K562 (cell line): ENCODE data around the gene NBEAL2. TPM values are rescaled to one million over a fixed set of nuclear protein-coding genes. Genes with fewer than 3 reads are reported as not detected.

ENCODE experiments used
- ATAC-seq: fragments of 200-7000 bp; cut with Tn5 transposase; 3 replicates; pipeline ENCODE4 v1.9.1; 2020; ENCODE audit warnings: moderate library complexity
- BruUV-seq: library from RNA; stranded (reverse); fragments of 400-500 nt; replicated peaks from 2 replicates; lab custom pipeline; 2021; lab: Mats Ljungman, UMichigan
- CTCF ChIA-PET: fragments of 300-600 bp; formaldehyde crosslinking; extraction: SDS; loops from one replicate; lab custom pipeline; 2021; ENCODE audit warnings: low intra/inter-chr PET ratio; lab: Yijun Ruan, JAX
- POLR2A ChIA-PET: fragments of 300-600, 350-650 bp; sonication (Branson Sonifier 250); formaldehyde crosslinking; extraction: SDS; loops from one replicate; lab custom pipeline; 2021; ENCODE audit warnings: antibody characterized with exemption, inconsistent platforms; lab: Yijun Ruan, JAX
- DNase-seq, 4 experiments: peaks; one replicate each; pipeline versions ENCODE4 v3.0.0 to v3.0.0-alpha.2; 2011 to 2018; ENCODE audit warnings: low spot score in 3 of 4, mixed read lengths in 3 of 4; ENCODE audit errors: extremely low read depth in 1 of 4
- FAIRE-seq: peaks from 2 replicates; lab custom pipeline; 2011; peaks lifted over from hg19 to GRCh38; lab: Jason Lieb, UNC
- H2AFZ ChIP-seq: 2 replicates; pipeline ENCODE4 v1.6.0; 2011; ENCODE audit warnings: low read depth, low read length, control low read depth, inconsistent platforms
- H3K27ac ChIP-seq: fragments of 200-600 bp; 3 replicates; pipeline ENCODE4 v1.8.0; 2011; ENCODE audit warnings: low read depth, mild to moderate bottlenecking, control low read depth, inconsistent platforms, low read length, moderate library complexity, mixed read lengths; ENCODE audit errors: extremely low read depth
- H3K27me3 ChIP-seq, 2 experiments: fragments of 300-600 bp in 1 of 2; 2 replicates in 1 of 2; 3 replicates in 1 of 2; pipeline versions ENCODE4 v1.6.0 to v1.8.0; 2011; ENCODE audit warnings: inconsistent platforms in 2 of 2, low read length in 2 of 2, mild to moderate bottlenecking in 1 of 2, mixed read lengths in 1 of 2, moderate library complexity in 1 of 2; ENCODE audit not compliant: control insufficient read depth in 2 of 2, insufficient read depth in 2 of 2
- H3K36me3 ChIP-seq: fragments of 300-600 bp; 3 replicates; pipeline ENCODE4 v1.8.0; 2011; ENCODE audit warnings: mild to moderate bottlenecking, low read length, inconsistent platforms; ENCODE audit not compliant: control insufficient read depth, insufficient read depth
- H3K4me1 ChIP-seq, 2 experiments: fragments of 200-600 bp in 1 of 2; replicated peaks in 1 of 2; 2 replicates in 1 of 2; 3 replicates in 1 of 2; pipeline versions ENCODE4 v1.5.1 to v1.8.0; 2011; ENCODE audit warnings: inconsistent platforms in 2 of 2, low read length in 2 of 2, mild to moderate bottlenecking in 1 of 2, mixed read lengths in 1 of 2, moderate library complexity in 1 of 2; ENCODE audit not compliant: control insufficient read depth in 2 of 2, insufficient read depth in 2 of 2
- H3K4me2 ChIP-seq: 2 replicates; pipeline ENCODE4 v1.6.1; 2011; ENCODE audit warnings: low read length, control low read depth, inconsistent platforms, mixed read lengths; ENCODE audit not compliant: insufficient read depth
- H3K4me3 ChIP-seq: fragments of 200-600 bp; sonication (generic), shearing (Covaris generic); 2 replicates; pipeline ENCODE4 v1.5.1; 2016; ENCODE audit warnings: control low read depth, inconsistent platforms
- H3K79me2 ChIP-seq: fragments of 200-600 bp; 3 replicates; pipeline ENCODE4 v1.8.0; 2011; ENCODE audit warnings: low read length, inconsistent platforms; ENCODE audit not compliant: control insufficient read depth, insufficient read depth
- H3K9ac ChIP-seq, 2 experiments: 2 replicates each; pipeline versions ENCODE4 v1.6.0 to v1.6.1; 2011; ENCODE audit warnings: low read depth in 2 of 2, low read length in 2 of 2, control low read depth in 1 of 2, inconsistent platforms in 1 of 2, mild to moderate bottlenecking in 1 of 2, mixed read lengths in 1 of 2; ENCODE audit not compliant: insufficient read depth in 1 of 2
- H3K9me1 ChIP-seq: one replicate; pipeline ENCODE4 v1.6.0; 2011; ENCODE audit warnings: inconsistent platforms, mild to moderate bottlenecking, low read length, moderate library complexity; ENCODE audit not compliant: control insufficient read depth, insufficient read depth
- H3K9me3 ChIP-seq: replicated peaks from 2 replicates; pipeline ENCODE4 v1.5.1; 2011; ENCODE audit warnings: low read depth, low read length, inconsistent platforms; ENCODE audit not compliant: control insufficient read depth, insufficient read depth
- H4K20me1 ChIP-seq: replicated peaks from 2 replicates; pipeline ENCODE4 v1.6.1; 2011; ENCODE audit warnings: low read length, inconsistent platforms, mixed read lengths; ENCODE audit not compliant: control insufficient read depth, insufficient read depth
- CBFA2T2 ChIP-seq: fragments of 450-650 bp; conservative IDR thresholded peaks from 2 replicates; pipeline ENCODE4 v1.6.1; 2017; ENCODE audit warnings: mild to moderate bottlenecking
- CEBPB ChIP-seq: fragments of 450-650 bp; IDR thresholded peaks from 2 replicates; pipeline ENCODE4 v1.6.1; 2016; ENCODE audit warnings: missing genetic modification characterization, missing compliant biosample characterization
- CEBPG ChIP-seq, 3 experiments: fragments of 200-800 bp in 1 of 3; sonication (Bioruptor generic) in 1 of 3; sonication (generic) in 1 of 3; formaldehyde crosslinking in 1 of 3; IDR thresholded peaks in 2 of 3; conservative IDR thresholded peaks in 1 of 3; 2 replicates each; pipeline versions ENCODE4 v1.6.1 to v1.8.0; 2016 to 2022; ENCODE audit warnings: missing compliant biosample characterization in 2 of 3, missing genetic modification characterization in 2 of 3, mild to moderate bottlenecking in 1 of 3, missing genetic modification reagents in 1 of 3
- FOXA3 ChIP-seq, 2 experiments: fragments of 450-650 bp in 1 of 2; sonication (generic) in 1 of 2; formaldehyde crosslinking; IDR thresholded peaks in 1 of 2; conservative IDR thresholded peaks in 1 of 2; 2 replicates each; pipeline versions ENCODE4 v1.4.0 to v1.8.0; 2020 to 2022; ENCODE audit warnings: mild to moderate bottlenecking in 2 of 2, missing genetic modification reagents in 1 of 2
- JUND ChIP-seq, 2 experiments: IDR thresholded peaks; 2 replicates in 1 of 2; 3 replicates in 1 of 2; pipeline ENCODE4 v1.6.1; 2011; ENCODE audit warnings: borderline replicate concordance in 2 of 2, low read depth in 2 of 2, low read length in 2 of 2, improper control_type of control experiment in 1 of 2, missing biosample characterization in 1 of 2, missing genetic modification characterization in 1 of 2, missing genetic modification reagents in 1 of 2
- MTA2 ChIP-seq: fragments of 450-650 bp; IDR thresholded peaks from 2 replicates; pipeline ENCODE4 v1.6.1; 2016; ENCODE audit warnings: low read depth
- POLR2A ChIP-seq: fragments of 450-650 bp; conservative IDR thresholded peaks from 2 replicates; pipeline ENCODE4 v1.6.1; 2016
- SAFB ChIP-seq: fragments of 200-400 bp; formaldehyde crosslinking; IDR thresholded peaks from 2 replicates; pipeline ENCODE4 v1.6.1; 2017; ENCODE audit warnings: low read depth, low read length, borderline replicate concordance
- TAF7 ChIP-seq: fragments of 450-650 bp; IDR thresholded peaks from 2 replicates; pipeline ENCODE4 v1.6.1; 2016; ENCODE audit warnings: missing genetic modification characterization, missing compliant biosample characterization
- TCF3 ChIP-seq: sonication (generic); formaldehyde crosslinking; IDR thresholded peaks from 2 replicates; pipeline ENCODE4 v1.4.0; 2020; ENCODE audit warnings: mild to moderate bottlenecking, missing genetic modification reagents
- WGBS: fragments of 100-300 bp; shearing (Covaris generic); methylation state at CpG from one replicate; pipeline ENCODE4 v1.1.6; 2016; ENCODE audit warnings: low coverage, mixed read lengths; ENCODE audit not compliant: insufficient coverage; ENCODE audit errors: missing lambda C conversion rate; 5-methylcytosine and 5-hydroxymethylcytosine counted together
- in situ Hi-C: fragments of 300-500 bp; cut with MboI; formaldehyde crosslinking; loops from 4 replicates; pipeline ENCODE4 v1.15.0; 2018; ENCODE audit warnings: inconsistent platforms, mixed read lengths
- intact Hi-C: fragments of 100-400 bp; cut with micrococcal nuclease; formaldehyde crosslinking; loops from 2 replicates; pipeline ENCODE4 v1.14.2; 2022
- polyA plus RNA-seq, 8 experiments: library from polyadenylated mRNA; depleted of rRNA in 4 of 8; stranded (reverse) in 5 of 8; unstranded in 3 of 8; fragments of >200 nt; fragmentation: Nextera tagmentation in 2 of 8; fragmentation: Illumina TruSeq in 1 of 8; extraction: Ambion mirVana in 2 of 8; extraction: Trizol in 1 of 8; gene quantifications; 2 replicates each; pipeline versions ENCODE4 v1.2.1 to v1.2.3, GENCODE V29; 2011 to 2014; ENCODE audit warnings: inconsistent platforms in 1 of 8, missing spikeins in 1 of 8
- total RNA-seq, 7 experiments: library from RNA; depleted of rRNA in 6 of 7; stranded (reverse); fragments of >200 nt in 6 of 7; fragmentation: Illumina TruSeq in 2 of 7; extraction: Trizol in 2 of 7; gene quantifications; 2 replicates each; pipeline versions ENCODE4 v1.2.1 to v1.2.3, GENCODE V29; 2011 to 2021; ENCODE audit warnings: low replicate concordance in 1 of 7
- TF ChIP-seq, protein P1 (sequence below): fragments of 450-650 bp; conservative IDR thresholded peaks from 2 replicates; pipeline ENCODE4 v1.6.1; 2016; ENCODE audit warnings: missing genetic modification characterization, low read depth, mild to moderate bottlenecking, control low read depth, missing compliant biosample characterization

NBEAL2 gene
- total and polyA plus RNA-seq, 9 of the 15 experiments (the other 6 are each of a cell fraction or from before 2014, with no cell fraction given), result 0.06 to 114 (median 29.6) TPM

DNA sequence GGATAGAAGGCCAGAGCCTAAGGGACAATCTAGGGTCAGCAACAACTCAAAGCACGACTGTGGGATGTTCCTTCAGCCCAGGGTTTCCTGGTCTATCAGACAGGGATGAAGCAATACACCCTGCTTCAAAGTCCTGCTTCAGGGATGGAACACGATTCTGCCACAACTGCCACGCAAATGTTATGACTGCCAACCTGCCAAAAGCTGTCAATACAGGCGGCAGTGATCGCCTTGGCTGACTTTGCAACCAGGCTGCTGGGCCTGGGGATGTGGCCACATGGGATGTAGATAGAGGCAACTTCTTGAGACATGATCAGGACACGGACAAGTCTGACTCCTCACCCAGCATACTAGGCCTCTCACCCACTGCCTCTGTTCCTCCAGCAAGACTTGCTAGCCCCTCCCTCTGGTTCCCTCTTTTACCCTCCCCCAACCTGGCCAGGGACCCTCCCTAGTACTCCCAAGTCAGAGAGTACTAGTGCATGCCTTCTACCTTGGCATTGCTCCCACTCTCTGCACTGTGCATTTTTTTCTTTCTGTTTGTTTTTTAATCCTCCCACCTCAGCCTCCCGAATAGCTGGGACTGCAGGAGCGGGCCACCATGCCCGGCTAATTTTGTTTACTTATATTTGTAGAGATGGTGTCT is 10.6 kb upstream of the NBEAL2 start:
- Histone ChIP-seq H3K27me3 (no peaks in the 10 kb centered on the region), H3K4me1 (peaks cover 48 to 55% of the 10 kb centered on the region in 2 experiments), H3K36me3 (peaks cover 71% of the 10 kb centered on the region), H3K4me3 (no peak overlapping the region), H3K9ac (no peak overlapping the region; a peak in 1 of 4 replicates), H2AFZ (no peak overlapping the region), H3K27ac (no peak overlapping the region), H3K4me2 (no peak overlapping the region), H3K9me1 (peaks cover 41% of the 10 kb centered on the region), H4K20me1 (peaks cover 71% of the 10 kb centered on the region), H3K9me3 (no peaks in the 10 kb centered on the region), H3K79me2 (peaks cover 92% of the 10 kb centered on the region)
- POLR2A ChIA-PET, result interaction anchor here (0.6 to 6.2 kb wide), 6 partner anchors 11 to 63 kb away, joined by 3 to 55 read pairs (median 4); partner anchors contain the start of gene NBEAL2
- no peak for ATAC-seq
- CTCF ChIA-PET, result no interaction called here
- no peak for TF ChIP-seq SAFB
- TF ChIP-seq CEBPB (tag), result peak; percentile 31; the same call in 1 of the 2 replicates
- TF ChIP-seq POLR2A, result peak; percentile 26; the same call in 1 of the 2 replicates
- in situ Hi-C loops, result no loop called here
- no peak for FAIRE-seq
- intact Hi-C loops, result no loop called here
- 62% methylated on average over 9 of the region's 9 CpGs for WGBS
- no TSS peak for BruUV-seq
- DNase-seq, result peak in 1 of 4 experiments; percentile 43

DNA sequence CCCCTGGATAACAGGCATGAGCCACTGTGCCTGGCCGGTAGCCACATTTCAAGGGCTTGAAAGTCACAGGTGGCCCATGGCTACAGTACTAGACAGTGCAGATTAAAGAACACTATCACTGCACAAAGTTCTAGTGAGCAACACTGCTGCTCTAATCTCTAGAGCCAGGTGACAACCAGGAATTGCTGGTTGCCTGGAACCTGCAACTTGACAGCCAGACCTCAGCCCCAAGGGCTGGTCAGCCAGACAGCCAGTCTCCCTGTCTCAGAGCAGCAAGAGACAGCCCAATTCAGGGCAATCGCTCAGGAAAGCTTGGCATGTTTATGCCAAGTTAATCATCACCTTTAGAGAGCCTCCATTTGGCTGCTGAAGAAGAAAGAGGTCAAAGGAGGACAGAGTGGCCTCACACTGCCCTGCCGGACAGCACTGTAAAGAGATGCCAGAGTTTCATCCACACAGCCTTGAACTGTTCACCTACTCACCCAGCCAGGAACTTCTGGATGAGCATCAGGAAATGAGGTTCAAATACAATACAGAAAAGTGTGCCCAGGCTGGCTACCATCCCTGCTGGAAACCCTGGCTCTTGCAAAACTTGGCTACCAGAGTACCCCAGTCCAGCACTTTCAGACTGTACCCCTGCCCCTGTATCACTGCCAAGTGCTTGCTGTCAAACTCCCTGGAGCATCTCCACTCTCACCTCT is 8.9 kb upstream of the NBEAL2 start:
- Histone ChIP-seq H3K9me3 (no peaks in the 10 kb centered on the region), H3K27ac (peak overlapping the region; percentile 27; the same call in 1 of the 3 replicates), H3K4me1 (peaks cover 48 to 58% of the 10 kb centered on the region in 2 experiments), H4K20me1 (peaks cover 65% of the 10 kb centered on the region), H3K27me3 (no peaks in the 10 kb centered on the region), H3K9ac (peak overlapping the region in 1 of 2 experiments; percentile 62; a peak in 2 of 4 replicates), H3K4me3 (no peak overlapping the region), H3K4me2 (peak overlapping the region; percentile 47; the same call in 1 of the 2 replicates), H3K79me2 (peaks cover 98% of the 10 kb centered on the region), H3K36me3 (peaks cover 75% of the 10 kb centered on the region), H3K9me1 (peaks cover 41% of the 10 kb centered on the region), H2AFZ (no peak overlapping the region)
- BruUV-seq, result no TSS peak
- ChIA-PET POLR2A (interaction anchor here (0.6 to 6.2 kb wide), 6 partner anchors 9 to 487 kb away, joined by 3 to 55 read pairs (median 3); partner anchors contain the start of gene NBEAL2), CTCF (no interaction called here)
- FAIRE-seq (peak; percentile 84), DNase-seq (peak in 2 of 4 experiments; percentile 63 to 80), ATAC-seq (peak; percentile 68)
- intact Hi-C loops (no loop called here), in situ Hi-C loops (no loop called here)
- 28% methylated on average over 3 of the region's 3 CpGs for WGBS
- TF ChIP-seq CBFA2T2 (peak; percentile 85), FOXA3 (CRISPR knock-in tag; conservative IDR thresholded peaks at IDR 0.05 in 1 of 2, IDR thresholded peaks at IDR 0.05 in 1 of 2) (0 out of 4 replicates have a peak, but pooled peaks of 1 of the 2 experiments have one; percentile 21), JUND (IDR thresholded peaks at IDR 0.05; ENCODE audit: borderline replicate concordance, low read depth, low read length) (0 out of 2 replicates have a peak, but pooled peaks have one; percentile 12), JUND (tag; IDR thresholded peaks at IDR 0.05; ENCODE audit: borderline replicate concordance, low read depth, low read length) (no peak), TAF7 (tag) (no peak), TCF3 (CRISPR knock-in tag) (peak; percentile 88), CEBPG (CRISPR knock-in tag; IDR thresholded peaks at IDR 0.05) (peak; percentile 28; the same call in 1 of the 2 replicates), CEBPG (tag; conservative IDR thresholded peaks at IDR 0.05 in 1 of 2, IDR thresholded peaks at IDR 0.05 in 1 of 2) (no peak), MTA2 (0 out of 2 replicates have a peak, but pooled peaks have one; percentile 25)
- TF ChIP-seq, protein P1, sequence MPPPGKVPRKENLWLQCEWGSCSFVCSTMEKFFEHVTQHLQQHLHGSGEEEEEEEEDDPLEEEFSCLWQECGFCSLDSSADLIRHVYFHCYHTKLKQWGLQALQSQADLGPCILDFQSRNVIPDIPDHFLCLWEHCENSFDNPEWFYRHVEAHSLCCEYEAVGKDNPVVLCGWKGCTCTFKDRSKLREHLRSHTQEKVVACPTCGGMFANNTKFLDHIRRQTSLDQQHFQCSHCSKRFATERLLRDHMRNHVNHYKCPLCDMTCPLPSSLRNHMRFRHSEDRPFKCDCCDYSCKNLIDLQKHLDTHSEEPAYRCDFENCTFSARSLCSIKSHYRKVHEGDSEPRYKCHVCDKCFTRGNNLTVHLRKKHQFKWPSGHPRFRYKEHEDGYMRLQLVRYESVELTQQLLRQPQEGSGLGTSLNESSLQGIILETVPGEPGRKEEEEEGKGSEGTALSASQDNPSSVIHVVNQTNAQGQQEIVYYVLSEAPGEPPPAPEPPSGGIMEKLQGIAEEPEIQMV (tag), result no peak
